CD4-positive, alpha-beta T cell treated with Interleukin-10 for 1 hour (primary cell): ENCODE measurements around the gene ATG9A.

ENCODE experiments used
- DNase-seq: peaks from one replicate; pipeline ENCODE4 v3.0.0-alpha.2; 2020

The ATG9A gene

GRCh38 chr2:219219784-219220532, 9.5 kb downstream of the ATG9A start:
- DNase-seq: no peak

- peak; percentile 91 for DNase-seq
These were observed 10.4 kb downstream of the ATG9A start, which contains the start of gene ABCB6 for GRCh38 chr2:219218732-219219701. TSS of gene ABCB6 (minus strand) at chr2:219218958. CDS start at chr2:219218673, 285 bp downstream.

GRCh38 chr2:219218217-219218731, 11.2 kb downstream of the ATG9A start:
- DNase-seq: no peak

- DNase-seq: no peak
These were observed 12.9 kb downstream of the ATG9A start for GRCh38 chr2:219216535-219216915.

GRCh38 chr2:219215871-219216534, 13.4 kb downstream of the ATG9A start:
- no peak for DNase-seq

- no peak for DNase-seq
These were observed 14.7 kb downstream of the ATG9A start for GRCh38 chr2:219214786-219215185.

- DNase-seq: no peak
These were observed 15.3 kb downstream of the ATG9A start for GRCh38 chr2:219214141-219214540.

- no peak for DNase-seq
These were observed 15.9 kb downstream of the ATG9A start for GRCh38 chr2:219213486-219214071.

- no peak for DNase-seq
These were observed 16.4 kb downstream of the ATG9A start for GRCh38 chr2:219213026-219213415.

- DNase-seq: no peak
These were observed 18.5 kb downstream of the ATG9A start for GRCh38 chr2:219210886-219211362.

GRCh38 chr2:219210196-219210885, 19.1 kb downstream of the ATG9A start:
- DNase-seq: no peak

- no peak for DNase-seq
These were observed 19.9 kb downstream of the ATG9A start for GRCh38 chr2:219209236-219210195.

- no peak for DNase-seq
These were observed 21.3 kb downstream of the ATG9A start for GRCh38 chr2:219207884-219208740.

GRCh38 chr2:219207134-219207883, 22.1 kb downstream of the ATG9A start:
- no peak for DNase-seq

- DNase-seq: peak; percentile 95
These were observed 22.9 kb downstream of the ATG9A start, which contains the start of gene ZFAND2B for GRCh38 chr2:219206328-219207133. TSS of gene ZFAND2B (plus strand) at chr2:219206782. CDS start at chr2:219206988, 206 bp downstream.

- no peak for DNase-seq
These were observed 23.5 kb downstream of the ATG9A start for GRCh38 chr2:219205981-219206327.

- DNase-seq: no peak
These were observed 24.3 kb downstream of the ATG9A start for GRCh38 chr2:219205165-219205538.
